ENCODE results near the gene CBLN3. TPM values are rescaled to one million over a fixed set of nuclear protein-coding genes. Genes with fewer than 3 reads are reported as not detected.

Gene CBLN3
- total RNA-seq, 2 donors from 2014 or later = 3.5 to 4.2 TPM

DNA sequence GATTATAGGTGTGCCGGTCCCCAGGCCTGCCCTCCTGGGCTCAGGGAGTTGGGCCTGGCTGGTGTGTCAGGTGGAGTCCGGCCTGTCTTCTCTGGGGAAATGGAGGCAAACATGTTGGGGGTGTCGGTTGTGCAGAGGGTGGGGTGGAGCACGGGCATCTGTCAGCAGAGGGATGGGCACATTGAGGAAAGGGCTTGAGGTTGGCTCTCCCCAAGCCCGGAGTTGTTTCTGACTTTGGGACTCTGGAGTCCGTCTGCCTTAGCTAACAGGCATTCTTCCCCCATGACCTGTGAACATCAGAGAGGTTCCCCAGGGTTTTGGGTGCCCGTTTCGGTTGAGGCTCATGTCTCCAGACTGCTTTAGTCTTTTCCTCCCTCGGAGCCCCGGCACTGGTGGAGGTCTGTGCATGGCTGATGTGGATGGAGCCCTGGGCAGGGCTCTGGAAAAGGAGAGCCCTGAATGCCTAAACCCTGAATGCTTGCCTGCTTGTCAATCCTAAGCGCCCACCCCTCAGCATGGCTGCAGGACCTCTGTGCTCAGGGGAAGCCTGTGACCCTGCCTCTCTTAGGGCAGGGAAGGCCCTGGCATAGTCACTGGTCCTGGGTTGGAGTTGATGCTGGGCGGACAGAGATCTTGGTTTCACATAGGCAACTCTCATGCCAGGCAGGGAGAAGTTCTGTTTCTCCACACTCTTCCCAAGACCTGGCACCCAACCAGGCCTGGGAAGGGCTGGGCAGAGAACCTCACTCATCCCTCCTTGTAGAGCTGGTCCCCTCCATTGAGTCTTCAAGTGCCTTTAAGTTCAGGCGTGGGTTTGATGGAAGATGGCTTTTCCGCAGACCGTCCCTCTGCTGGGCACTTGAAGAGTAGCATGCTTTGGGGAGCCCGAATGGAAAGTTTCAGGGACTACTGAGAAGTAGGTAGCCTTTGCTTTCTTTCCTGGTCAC lies 17.8 kb downstream of the CBLN3 start:
- DNase-seq (ENCODE audit: low spot score) = no peak
- intact Hi-C loops (cut with DNase I) = no loop called here

DNA sequence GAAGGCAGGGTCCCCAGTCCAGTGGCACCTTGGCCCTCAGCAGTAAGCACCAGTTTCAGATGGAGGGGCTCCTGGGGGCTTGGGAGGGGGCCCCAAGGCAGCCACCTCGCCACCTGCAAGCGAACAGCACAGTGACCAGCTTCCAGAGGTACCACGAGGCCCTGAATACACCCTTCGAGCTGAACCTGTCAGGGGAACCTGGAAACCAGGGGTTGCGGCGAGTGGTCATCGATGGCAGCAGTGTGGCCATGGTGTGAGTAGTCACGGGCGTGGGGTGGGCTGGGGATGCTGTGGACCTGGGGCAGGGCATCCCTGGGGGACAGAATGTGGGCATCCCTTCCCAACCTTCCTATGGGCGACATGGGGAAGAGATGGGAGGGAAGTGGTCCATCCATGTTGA lies 19.5 kb downstream of the CBLN3 start:
- DNase-seq (ENCODE audit: low spot score) = no peak
- intact Hi-C loops (cut with DNase I) = no loop called here

DNA sequence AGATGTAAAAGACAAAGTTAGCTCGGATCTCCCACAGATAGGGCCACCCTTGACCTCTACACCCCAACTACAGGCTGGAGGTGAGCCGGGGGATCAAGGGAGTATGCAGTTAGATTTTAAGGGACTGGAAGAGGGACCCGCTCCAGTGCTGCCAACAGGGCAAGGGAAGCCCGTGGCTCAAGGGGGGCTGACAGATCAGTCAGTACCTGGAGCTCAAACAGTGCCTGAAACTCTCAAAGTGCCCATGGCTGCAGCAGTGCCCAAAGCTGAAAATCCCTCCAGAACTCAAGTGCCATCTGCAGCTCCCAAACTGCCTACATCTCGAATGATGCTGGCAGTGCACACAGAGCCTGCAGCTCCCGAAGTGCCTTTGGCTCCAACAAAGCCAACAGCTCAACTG lies 20.3 kb downstream of the CBLN3 start:
- DNase-seq (ENCODE audit: low spot score) = no peak
- intact Hi-C loops (cut with DNase I) = no loop called here

DNA sequence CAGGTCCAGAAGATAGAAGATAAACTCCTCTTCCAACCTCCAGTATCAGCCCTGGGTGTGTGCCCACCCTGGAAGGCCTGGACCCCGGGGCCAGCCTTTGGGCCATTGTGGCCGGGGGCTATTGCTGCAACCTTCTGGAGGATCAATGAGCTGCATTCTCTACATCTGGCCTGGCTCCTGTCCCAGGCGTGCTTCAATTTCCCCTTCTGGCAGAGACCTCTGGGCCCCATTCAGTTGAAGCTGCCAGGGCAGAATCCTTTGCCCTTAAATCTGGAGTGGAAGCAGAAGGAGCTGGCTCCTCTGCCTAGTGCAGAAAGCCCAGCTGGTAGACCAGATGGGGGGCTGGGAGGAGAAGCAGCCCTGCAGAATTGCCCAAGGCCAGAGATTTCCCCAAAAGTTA lies 20.7 kb downstream of the CBLN3 start:
- intact Hi-C loops (cut with DNase I) = no loop called here
- no peak for DNase-seq (ENCODE audit: low spot score)

DNA sequence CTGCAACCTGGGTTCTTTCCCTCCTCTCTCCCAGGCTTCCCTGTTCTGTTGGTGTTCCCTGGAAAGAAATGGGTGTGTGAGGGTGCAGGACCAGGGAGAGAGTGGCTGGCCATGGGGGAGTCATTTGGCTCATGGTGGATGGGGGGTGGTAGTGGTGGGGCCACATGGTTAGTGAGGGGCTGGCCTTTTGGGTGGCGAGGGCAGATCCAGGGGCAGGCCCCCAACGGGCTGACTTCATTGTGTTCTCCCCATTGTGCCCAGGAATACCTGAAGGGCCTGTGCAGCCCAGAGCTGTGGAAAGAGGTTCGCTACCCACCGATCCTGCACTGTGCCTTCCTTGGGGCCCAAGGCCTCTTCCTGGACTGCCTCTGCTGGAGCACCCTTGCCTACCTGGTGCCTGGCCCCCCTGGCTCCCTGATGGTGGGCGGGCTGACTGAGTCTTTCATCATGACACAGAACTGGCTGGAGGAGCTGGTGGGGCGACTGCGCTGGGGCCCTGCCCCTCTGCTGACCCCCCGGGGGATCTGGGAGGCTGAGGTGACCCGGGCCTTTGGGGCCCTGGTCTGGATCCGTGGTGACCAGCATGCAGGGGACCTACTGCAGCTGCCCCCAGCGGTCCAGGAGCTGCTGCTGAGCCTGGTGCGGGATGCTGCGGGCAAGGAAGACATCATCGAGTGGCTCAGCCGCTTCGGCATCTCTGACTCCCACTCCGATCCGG lies 21.7 kb downstream of the CBLN3 start:
- no peak for DNase-seq (ENCODE audit: low spot score)

DNA sequence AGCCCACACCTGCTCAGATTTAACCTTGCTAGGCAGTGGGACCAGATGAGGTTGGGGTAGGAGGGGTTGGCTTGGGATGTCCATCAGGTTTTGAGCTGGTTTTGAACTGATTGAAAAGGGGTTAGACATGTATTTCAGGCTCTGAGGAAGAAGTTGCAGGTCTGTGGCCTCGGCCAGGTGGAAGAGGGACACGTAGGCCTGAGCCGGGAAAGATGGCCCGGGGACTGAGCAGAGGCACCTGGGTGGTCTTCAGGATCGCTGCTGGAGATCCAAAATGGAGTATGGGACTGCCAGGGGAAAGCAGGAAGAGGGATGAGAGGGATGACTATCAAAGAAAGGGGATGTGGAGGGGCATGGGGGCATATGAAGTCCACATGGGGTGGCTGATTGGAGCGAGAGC lies 23.1 kb downstream of the CBLN3 start:
- no peak for DNase-seq (ENCODE audit: low spot score)
- intact Hi-C loops (cut with DNase I) = no loop called here

More for the DNA sequence above, 21.7 kb downstream of the CBLN3 start:
- intact Hi-C loops (cut with DNase I) = no loop called here

DNA sequence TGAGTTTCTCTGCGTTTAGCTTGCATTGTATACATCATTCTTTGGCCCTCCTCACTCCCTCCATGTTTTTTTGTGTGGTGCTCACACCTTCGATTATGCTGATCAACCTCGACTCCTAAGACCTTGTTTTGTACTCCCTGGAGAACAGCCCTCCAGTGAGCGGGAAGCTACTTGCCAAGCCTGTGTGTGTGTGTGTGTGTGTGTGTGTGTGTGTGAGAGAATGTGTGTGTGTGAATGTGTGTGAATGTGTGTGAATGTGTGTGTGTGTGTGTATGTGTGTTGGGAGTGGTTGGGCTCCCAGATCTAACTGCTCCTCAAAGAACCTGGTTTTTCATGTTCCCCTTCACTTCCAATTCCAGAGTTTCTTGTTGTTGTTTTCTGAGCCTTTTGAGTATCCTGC lies 24.7 kb downstream of the CBLN3 start:
- intact Hi-C loops (cut with DNase I) = no loop called here
- no peak for DNase-seq (ENCODE audit: low spot score)

DNA sequence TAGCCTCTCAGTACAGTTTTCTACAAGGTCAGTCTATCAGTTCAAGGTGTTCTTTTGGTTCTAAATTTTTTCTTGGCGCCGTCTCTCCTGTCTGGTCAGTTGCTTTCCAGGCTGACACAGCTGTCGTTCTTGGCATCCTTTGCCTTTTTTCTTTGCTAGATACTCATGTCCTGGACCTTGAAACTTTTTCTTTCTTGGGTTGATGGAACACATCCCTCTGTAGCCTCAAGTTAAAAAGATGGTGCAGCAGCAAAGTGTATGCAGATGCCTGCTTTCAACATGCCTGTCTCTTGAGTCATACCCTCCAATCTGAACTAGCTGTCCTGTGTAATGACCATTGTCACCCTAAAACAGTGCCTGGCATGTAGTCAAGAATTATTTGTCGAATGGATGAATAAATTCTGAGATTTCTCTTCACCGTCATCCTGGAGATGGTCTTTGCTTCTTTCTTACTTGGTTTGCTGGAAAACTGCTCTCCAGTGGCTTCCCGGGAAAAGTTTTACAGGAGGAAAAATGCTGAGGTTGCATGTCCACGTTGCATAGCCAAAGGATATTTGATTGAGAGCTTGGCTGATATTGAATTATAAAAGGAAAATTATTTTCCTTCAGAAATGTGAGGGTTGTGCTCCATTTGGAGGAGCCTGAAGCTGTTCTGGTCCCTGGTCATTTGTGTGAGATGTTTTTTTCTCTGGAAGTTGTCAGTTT lies 26.0 kb downstream of the CBLN3 start:
- intact Hi-C loops (cut with DNase I) = no loop called here
- no peak for DNase-seq (ENCODE audit: low spot score)

DNA sequence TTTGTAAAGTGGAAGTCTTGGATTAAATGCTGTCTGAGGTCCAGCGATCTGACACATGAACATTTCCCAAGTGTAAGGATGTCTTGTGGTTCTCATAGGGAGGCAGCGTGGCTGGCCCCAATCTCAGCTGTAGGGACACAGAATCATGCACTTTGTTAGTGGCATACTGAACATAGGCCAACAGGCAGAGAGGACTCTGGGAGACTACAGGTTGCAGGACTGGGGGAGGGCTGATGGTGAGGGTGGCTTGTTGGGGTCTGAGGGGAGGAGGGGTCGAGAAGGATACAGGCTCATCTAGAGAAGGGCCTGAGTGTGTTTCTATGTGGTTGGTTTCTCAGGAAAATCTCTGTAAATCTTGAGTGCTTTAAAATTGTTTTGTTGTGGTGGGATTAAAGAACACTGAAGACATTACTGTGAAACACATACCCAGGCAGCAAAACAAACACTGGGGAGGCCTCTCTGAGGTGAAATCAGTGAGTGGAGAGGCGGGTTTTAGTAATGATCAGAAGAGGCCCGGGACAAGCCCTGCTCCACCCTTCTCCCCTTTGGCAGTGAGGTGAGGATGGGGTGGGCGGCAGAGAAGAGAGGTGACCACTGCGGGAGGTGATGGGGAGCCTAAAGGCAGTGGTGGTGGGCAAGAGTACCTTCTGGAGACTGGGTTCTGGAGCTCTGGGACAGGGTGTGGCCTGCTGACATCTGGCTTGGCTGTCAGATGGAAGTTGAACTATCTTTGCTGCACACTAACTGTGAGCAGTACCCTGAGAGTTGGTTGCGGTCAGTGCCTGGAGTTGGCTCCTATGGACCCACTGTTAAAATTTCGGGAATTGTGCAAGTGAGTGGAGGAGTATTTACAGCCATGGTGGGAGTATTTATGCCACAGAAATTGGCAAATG lies 27.4 kb downstream of the CBLN3 start:
- DNase-seq (ENCODE audit: low spot score) = no peak
- intact Hi-C loops (cut with DNase I) = no loop called here

DNA sequence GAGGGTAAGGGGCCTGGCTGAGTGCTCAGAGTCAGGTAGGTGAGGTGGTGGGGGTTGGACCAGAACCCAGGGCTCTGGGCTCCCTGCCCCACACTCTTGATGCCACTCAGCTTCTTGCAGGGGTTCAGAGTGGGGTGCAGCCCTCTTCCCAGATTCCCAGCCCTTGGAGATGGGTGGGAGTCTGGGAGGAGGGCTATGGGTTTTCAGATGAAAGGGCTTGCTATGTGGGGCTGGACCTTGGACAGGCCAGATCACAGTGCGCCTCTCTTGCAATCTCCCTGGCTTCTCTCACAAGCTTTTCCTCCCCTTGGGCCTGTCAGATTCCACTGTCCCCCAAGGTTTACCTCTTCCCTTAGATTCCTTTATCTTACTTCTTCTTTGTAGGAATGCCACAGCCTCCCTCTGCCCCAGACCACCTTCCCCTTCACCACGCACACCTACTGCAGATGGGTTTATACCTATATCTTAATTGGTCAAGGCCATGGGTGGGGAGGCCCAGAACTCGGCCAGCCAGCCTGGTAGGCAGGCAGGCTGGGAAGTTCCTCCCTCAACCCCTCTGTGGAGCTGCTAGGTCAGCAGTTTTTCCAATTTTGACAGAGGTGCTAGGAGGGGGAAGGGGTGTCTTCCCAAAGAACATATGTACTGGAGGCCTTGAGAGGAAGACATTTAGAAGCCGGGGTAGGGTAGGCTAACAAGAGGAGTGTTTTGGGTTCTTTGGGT lies 29.3 kb downstream of the CBLN3 start:
- intact Hi-C loops (cut with DNase I) = no loop called here

DNA sequence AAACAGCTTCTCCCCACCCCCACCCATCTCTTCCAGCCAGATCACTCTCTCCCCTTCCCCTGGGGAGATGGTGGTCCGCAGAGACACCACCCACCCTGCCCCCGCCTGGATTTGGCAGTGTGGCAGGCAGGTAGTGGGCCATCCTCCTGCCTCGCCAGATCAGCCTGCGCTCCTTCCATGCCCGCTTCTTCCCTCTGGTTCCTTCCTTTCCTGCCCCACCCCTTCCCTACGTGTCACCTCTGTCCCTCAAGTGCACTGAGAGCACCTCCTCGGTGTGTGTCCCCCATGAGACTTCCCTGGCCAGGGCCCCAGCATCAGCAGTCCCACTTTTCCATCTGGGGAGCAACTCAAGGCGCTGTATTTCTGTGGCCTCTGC lies 30.0 kb downstream of the CBLN3 start:
- DNase-seq (ENCODE audit: low spot score) = no peak
- intact Hi-C loops (cut with DNase I) = no loop called here

More for the DNA sequence above, 29.3 kb downstream of the CBLN3 start:
- no peak for DNase-seq (ENCODE audit: low spot score)

DNA sequence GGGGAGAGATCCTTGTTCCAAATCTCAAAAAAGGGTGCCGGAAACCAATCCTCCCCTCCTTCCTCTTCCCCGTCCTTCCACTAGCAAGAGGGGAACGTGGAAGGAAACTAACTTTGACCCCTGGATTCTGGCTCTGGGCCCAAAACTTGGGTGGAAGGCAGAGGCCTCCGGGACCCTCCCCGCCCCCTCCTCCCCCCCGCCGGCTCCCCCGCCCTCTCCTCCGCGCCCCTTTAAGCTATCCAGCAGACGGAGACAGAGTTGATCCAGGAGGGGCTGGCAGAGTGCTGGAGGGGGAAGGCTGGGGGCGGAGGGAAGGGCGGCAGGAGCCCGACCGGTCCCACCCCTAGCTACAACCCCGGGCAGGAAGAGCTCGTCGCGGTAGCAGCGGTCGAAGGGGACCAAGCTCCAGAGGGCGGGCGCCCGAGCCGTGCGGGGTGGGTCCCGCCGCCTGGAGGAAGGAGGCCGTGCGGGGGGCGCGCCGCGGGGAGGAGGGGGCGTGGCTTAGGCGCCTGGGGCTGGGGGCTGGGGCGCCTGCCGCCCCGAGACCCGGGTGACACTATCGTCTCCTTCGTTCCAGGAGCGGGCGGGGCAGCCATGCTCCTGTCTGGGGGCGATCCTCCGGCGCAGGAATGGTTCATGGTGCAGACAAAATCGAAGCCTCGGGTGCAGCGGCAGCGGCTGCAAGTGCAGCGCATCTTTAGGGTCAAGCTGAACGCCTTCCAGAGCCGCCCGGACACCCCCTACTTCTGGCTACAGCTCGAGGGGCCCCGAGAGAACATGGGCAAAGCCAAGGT lies 30.6 kb downstream of the CBLN3 start, which contains the start of gene NYNRIN:
Gene NYNRIN, plus strand, starts transcription at position 351 of the 794 bp plus-strand sequence. Its CDS starts 244 bp downstream, at position 595.
- intact Hi-C loops (cut with DNase I) = no loop called here

DNA sequence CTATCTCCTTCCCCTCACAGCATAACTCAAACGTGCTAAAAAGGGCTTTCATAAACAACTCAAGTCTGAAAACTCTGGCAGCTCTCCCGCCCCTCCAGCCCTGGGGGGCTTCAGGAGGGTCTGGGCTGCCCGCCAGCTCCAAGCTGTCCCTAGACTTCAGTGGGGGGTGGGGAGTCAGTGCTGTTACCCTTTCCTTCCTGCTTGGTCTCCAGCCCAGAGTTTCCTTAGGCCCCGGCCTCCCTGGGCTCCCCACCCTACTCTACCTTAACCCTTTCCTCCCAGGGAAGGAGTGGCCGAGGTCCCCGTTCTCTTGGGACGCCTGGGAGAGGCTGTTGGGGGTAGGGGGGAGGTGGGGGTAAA lies 31.2 kb downstream of the CBLN3 start:
- intact Hi-C loops (cut with DNase I) = no loop called here
- DNase-seq (ENCODE audit: low spot score) = no peak

More for the DNA sequence above, 30.6 kb downstream of the CBLN3 start, which contains the start of gene NYNRIN:
- DNase-seq (ENCODE audit: low spot score) = no peak

DNA sequence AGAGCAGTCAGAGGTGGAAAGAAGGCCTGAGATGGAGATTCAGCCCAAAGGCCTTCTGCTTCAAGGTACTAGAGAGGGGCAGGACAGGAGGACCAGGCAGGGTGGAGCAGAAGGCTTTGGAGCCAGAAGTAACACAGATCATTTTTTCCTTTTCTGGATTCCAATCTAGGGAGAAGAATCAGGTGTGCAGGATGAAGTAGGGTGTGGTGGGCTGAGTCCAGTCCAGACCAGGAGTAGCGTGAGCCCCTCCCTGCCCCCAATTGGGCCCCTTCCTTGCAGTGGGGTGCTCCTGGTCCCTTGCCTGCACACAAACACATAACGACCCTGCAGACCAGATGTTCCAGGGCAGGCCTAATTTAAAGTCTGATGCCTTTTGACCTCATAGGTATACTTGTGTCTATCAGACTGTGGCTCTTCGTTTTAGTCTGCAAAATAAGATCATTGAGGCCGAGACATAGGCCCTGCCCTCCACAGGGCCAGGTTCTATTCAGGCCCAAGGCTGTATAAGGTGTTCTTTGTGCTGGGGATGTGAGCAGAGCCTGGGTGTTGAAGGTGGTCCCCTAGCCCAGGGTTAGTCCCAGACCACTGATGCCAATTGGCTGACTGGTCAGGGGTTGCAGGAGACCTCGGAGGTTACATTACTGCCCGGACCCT lies 31.7 kb downstream of the CBLN3 start:
- intact Hi-C loops (cut with DNase I) = no loop called here
- DNase-seq (ENCODE audit: low spot score) = no peak

DNA sequence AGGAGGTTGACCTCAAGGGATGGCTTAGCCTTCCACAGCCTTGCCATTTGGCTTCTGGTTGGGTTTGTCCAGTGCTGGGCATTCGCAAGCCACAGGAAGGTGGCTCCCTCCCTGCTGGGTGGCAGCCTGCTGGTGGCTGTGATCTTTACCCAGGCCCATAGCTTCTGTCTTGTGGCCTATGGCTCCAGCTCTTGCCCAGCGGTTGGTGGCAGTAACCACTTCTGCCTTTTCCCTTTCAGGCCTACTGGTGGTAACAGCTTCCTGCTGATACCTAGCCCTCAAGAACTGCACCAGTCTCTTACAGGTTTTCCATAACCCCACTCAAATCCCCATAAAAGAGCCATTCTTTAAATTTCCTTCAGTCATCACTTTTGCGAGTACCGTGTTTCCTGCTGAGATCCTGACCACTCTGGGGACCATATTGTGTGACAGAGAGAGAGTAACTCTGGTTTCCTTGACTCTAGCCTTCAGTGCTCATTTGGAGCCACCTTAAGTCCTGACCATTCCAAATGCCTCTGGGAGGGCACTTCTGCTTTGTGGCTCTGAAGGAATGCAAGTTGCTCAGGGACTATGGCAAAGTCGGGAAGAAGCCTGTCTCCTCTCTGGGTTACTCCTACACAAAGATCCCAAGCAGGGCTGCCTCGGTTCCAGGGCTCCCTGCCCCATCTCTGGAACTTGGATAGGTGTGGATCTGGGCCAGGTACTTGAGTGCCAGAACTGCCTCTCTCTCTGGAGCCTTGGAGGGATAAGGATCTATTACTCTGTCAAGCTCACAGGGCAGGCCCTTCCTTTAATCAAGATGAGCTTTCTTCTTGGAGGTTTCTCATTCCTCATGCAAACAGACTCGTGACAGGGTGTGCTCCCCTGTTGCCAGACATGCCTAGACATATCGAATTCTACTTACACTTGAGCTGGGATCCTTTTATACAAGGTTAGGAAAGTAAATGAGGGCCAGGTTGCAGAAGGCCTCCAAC lies 33.6 kb downstream of the CBLN3 start:
- intact Hi-C loops (cut with DNase I) = no loop called here
- no peak for DNase-seq (ENCODE audit: low spot score)

DNA sequence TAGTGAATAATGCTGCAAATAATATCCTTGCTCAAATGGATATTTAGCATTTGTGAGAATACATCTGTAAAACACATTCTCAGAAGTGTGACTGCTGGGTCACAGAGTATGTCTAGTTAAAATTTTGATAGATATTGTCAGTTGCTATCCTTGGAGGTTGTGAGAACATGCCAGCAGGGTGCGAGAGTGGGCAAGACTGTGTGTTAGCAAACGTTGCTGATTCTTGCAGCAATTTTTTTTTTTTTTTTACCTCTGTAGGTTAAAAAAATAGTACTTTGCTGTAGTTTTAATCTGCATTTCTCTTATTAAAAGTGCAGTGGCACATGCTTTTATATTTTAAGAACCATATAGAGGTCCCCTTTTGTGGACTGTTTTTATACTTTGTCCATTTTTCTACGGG lies 35.2 kb downstream of the CBLN3 start:
- DNase-seq (ENCODE audit: low spot score) = no peak
- intact Hi-C loops (cut with DNase I) = no loop called here
